DND-41 (cell line): ENCODE results near the gene SFXN5.

ENCODE experiments used
- EZH2 ChIP-seq: IDR thresholded peaks from 3 replicates; pipeline ENCODE4 v1.6.1; 2012; ENCODE audit warnings: borderline replicate concordance, low read depth, mild to moderate bottlenecking, moderate library complexity, low read length, inconsistent platforms; ENCODE audit not compliant: severe bottlenecking
- TF ChIP-seq, protein P1 (sequence below): IDR thresholded peaks from 2 replicates; pipeline ENCODE4 v1.5.1; 2012; ENCODE audit warnings: borderline replicate concordance, low read length, moderate library complexity, mild to moderate bottlenecking; ENCODE audit not compliant: poor library complexity, severe bottlenecking; ENCODE audit errors: extremely low read depth

DNA sequence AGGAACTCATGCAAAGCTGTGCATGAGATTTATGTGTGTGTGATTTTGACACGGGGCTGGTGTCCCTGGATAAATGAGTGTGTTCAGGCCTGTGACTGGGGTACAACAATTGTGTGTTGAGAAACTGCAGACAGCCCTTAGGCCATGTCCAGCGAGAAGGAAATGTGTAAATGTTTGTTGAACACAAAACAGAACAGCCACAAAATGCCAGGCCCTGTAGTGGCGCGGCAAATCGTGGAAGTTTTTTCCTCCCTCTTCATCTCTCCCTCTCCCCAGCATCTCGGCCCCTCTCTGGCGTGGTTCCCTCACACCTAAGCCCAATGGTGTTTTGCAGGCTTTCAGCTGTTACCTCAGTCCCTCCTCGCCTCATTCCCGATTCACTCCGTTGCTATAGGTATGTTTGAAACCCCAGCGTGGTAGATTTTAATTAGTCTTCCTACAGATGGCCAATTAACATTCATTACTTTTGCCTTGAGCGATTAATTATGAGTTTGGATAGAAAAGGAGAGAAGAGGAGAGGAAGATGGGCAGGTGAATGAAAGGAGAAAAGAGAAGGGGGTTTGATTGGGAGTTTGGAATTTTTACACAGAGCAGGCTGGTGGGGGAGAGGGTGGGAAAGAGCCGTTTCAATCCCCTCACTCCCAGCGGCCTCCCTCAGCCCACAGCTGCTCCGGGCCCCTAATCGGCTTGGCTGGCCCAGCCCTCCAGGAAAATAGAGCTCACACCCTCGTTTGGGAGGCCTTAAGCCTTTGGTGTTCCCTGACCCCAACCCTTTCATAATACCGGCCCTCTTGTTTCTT lies 173.5 kb downstream of the SFXN5 start:
- TF ChIP-seq, protein P1, sequence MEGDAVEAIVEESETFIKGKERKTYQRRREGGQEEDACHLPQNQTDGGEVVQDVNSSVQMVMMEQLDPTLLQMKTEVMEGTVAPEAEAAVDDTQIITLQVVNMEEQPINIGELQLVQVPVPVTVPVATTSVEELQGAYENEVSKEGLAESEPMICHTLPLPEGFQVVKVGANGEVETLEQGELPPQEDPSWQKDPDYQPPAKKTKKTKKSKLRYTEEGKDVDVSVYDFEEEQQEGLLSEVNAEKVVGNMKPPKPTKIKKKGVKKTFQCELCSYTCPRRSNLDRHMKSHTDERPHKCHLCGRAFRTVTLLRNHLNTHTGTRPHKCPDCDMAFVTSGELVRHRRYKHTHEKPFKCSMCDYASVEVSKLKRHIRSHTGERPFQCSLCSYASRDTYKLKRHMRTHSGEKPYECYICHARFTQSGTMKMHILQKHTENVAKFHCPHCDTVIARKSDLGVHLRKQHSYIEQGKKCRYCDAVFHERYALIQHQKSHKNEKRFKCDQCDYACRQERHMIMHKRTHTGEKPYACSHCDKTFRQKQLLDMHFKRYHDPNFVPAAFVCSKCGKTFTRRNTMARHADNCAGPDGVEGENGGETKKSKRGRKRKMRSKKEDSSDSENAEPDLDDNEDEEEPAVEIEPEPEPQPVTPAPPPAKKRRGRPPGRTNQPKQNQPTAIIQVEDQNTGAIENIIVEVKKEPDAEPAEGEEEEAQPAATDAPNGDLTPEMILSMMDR = no peak
- TF ChIP-seq EZH2 = no peak
